GM23338 (cell line): ENCODE measurements around the gene HACE1. TPM values are rescaled to one million over a fixed set of nuclear protein-coding genes. Genes with fewer than 3 reads are reported as not detected.

Experiments
- ATAC-seq: fragments of 200-7000 bp; cut with Tn5 transposase; 3 replicates; pipeline ENCODE4 v1.9.1; 2020
- DNase-seq: peaks from one replicate; pipeline ENCODE4 v3.0.0-alpha.2; 2015; ENCODE audit warnings: low spot score
- H2AFZ ChIP-seq: fragments of 200-600 bp; sonication (generic); 2 replicates; pipeline ENCODE4 v1.8.0; 2016; ENCODE audit warnings: antibody characterized with exemption, mild to moderate bottlenecking, moderate library complexity
- H3F3A ChIP-seq: fragments of 200-600 bp; sonication (generic); replicated peaks from 2 replicates; pipeline ENCODE4 v1.8.0; 2017; ENCODE audit warnings: antibody characterized with exemption, mixed run types, low read depth
- H3K27ac ChIP-seq: fragments of 200-600 bp; sonication (generic); 2 replicates; pipeline ENCODE4 v1.6.1; 2016; ENCODE audit warnings: low read depth
- H3K27me3 ChIP-seq: fragments of 200-600 bp; sonication (generic); 2 replicates; pipeline ENCODE4 v1.8.0; 2016; ENCODE audit warnings: mild to moderate bottlenecking, mixed run types, moderate library complexity; ENCODE audit not compliant: insufficient read depth
- H3K36me3 ChIP-seq: fragments of 200-600 bp; sonication (generic); 2 replicates; pipeline ENCODE4 v1.8.0; 2016; ENCODE audit warnings: mild to moderate bottlenecking; ENCODE audit not compliant: insufficient read depth
- H3K4me1 ChIP-seq: fragments of 200-600 bp; sonication (generic); 2 replicates; pipeline ENCODE4 v1.8.0; 2016; ENCODE audit warnings: mild to moderate bottlenecking, moderate library complexity; ENCODE audit not compliant: insufficient read depth
- H3K4me2 ChIP-seq: fragments of 200-600 bp; sonication (generic); 2 replicates; pipeline ENCODE4 v1.7.1; 2017; ENCODE audit warnings: mixed run types
- H3K4me3 ChIP-seq: fragments of 200-600 bp; sonication (generic); 2 replicates; pipeline ENCODE4 v1.6.1; 2016; ENCODE audit warnings: mixed run types
- H3K79me2 ChIP-seq: fragments of 200-600 bp; sonication (generic); replicated peaks from 2 replicates; pipeline ENCODE4 v1.8.0; 2017; ENCODE audit warnings: mild to moderate bottlenecking; ENCODE audit not compliant: insufficient read depth
- H3K9me2 ChIP-seq: fragments of 200-600 bp; sonication (generic); 2 replicates; pipeline ENCODE4 v1.8.0; 2017; ENCODE audit not compliant: insufficient read depth
- H4K20me1 ChIP-seq: fragments of 200-600 bp; sonication (generic); replicated peaks from 2 replicates; pipeline ENCODE4 v1.8.0; 2017; ENCODE audit warnings: mild to moderate bottlenecking; ENCODE audit not compliant: insufficient read depth
- H3K27ac Mint-ChIP-seq: 2 replicates; pipeline ENCODE4 v1.8.0; 2020; ENCODE audit warnings: inconsistent platforms, mild to moderate bottlenecking, moderate library complexity, mixed read lengths
- H3K27me3 Mint-ChIP-seq: 3 replicates; pipeline ENCODE4 v1.8.0; 2022; ENCODE audit warnings: low read depth, mild to moderate bottlenecking, moderate library complexity, mixed read lengths, inconsistent platforms; ENCODE audit not compliant: insufficient read depth, poor library complexity
- H3K36me3 Mint-ChIP-seq: 3 replicates; pipeline ENCODE4 v1.8.0; 2021; ENCODE audit warnings: low read depth, mild to moderate bottlenecking, inconsistent platforms, moderate library complexity, mixed read lengths
- H3K4me1 Mint-ChIP-seq: 3 replicates; pipeline ENCODE4 v1.8.0; 2020; ENCODE audit warnings: mild to moderate bottlenecking, inconsistent platforms, mixed read lengths
- H3K4me3 Mint-ChIP-seq: 3 replicates; pipeline ENCODE4 v1.8.0; 2021; ENCODE audit warnings: moderate library complexity, mild to moderate bottlenecking, inconsistent platforms, mixed read lengths
- H3K9me3 Mint-ChIP-seq: 3 replicates; pipeline ENCODE4 v1.8.0; 2020; ENCODE audit warnings: moderate library complexity, mild to moderate bottlenecking, inconsistent platforms, mixed read lengths
- CREB1 ChIP-seq: fragments of 250-450 bp; sonication (Bioruptor Pico); IDR thresholded peaks from 2 replicates; pipeline ENCODE4 v1.5.0; 2020; ENCODE audit warnings: low read depth, mild to moderate bottlenecking, moderate library complexity
- ETS1 ChIP-seq: IDR thresholded peaks from 2 replicates; pipeline ENCODE4 v1.6.1; 2016; ENCODE audit warnings: antibody characterized with exemption
- EZH2 ChIP-seq: fragments of 200-600 bp; sonication (generic); IDR thresholded peaks from one replicate; pipeline ENCODE4 v1.8.0; 2017; ENCODE audit warnings: antibody characterized with exemption, mild to moderate bottlenecking, low read depth; ENCODE audit not compliant: unreplicated experiment
- EZH2phosphoT487 ChIP-seq: fragments of 200-600 bp; sonication (generic); IDR thresholded peaks from one replicate; pipeline ENCODE4 v1.8.1; 2018; ENCODE audit warnings: antibody characterized with exemption; ENCODE audit not compliant: unreplicated experiment
- NANOG ChIP-seq: IDR thresholded peaks from 2 replicates; pipeline ENCODE4 v1.6.1; 2016; ENCODE audit warnings: antibody characterized with exemption, borderline replicate concordance
- POLR2AphosphoS5 ChIP-seq: IDR thresholded peaks from 2 replicates; pipeline ENCODE4 v1.6.1; 2016; ENCODE audit warnings: antibody characterized with exemption, low read depth
- REST ChIP-seq: IDR thresholded peaks from one replicate; pipeline ENCODE4 v1.6.1; 2018; ENCODE audit warnings: antibody characterized with exemption; ENCODE audit not compliant: unreplicated experiment
- STAT1 ChIP-seq: IDR thresholded peaks from one replicate; pipeline ENCODE4 v1.6.1; 2016; ENCODE audit warnings: antibody characterized with exemption; ENCODE audit not compliant: unreplicated experiment
- ZNF114 ChIP-seq: fragments of 250-450 bp; sonication (Bioruptor Pico); IDR thresholded peaks from 2 replicates; pipeline ENCODE4 v1.5.0; 2020; ENCODE audit warnings: mild to moderate bottlenecking, moderate library complexity
- ZNF331 ChIP-seq: fragments of 250-450 bp; sonication (Bioruptor Pico); IDR thresholded peaks from 2 replicates; pipeline ENCODE4 v1.5.0; 2020; ENCODE audit warnings: low read depth, mild to moderate bottlenecking, moderate library complexity
- polyA plus RNA-seq: library from polyadenylated mRNA; unstranded; fragments of >200 nt; fragmentation: Nextera tagmentation; extraction: Ambion mirVana; gene quantifications from 2 replicates; pipeline ENCODE4 v1.2.1, GENCODE V29; 2016
- total RNA-seq: library from RNA; depleted of rRNA; stranded (reverse); fragments of >200 nt; shearing (Covaris generic); gene quantifications from 2 replicates; pipeline ENCODE4 v1.2.3, GENCODE V29; 2014
- TF ChIP-seq, protein P1 (sequence below), 2 experiments: fragments of 200-600 bp in 1 of 2; sonication (generic) in 1 of 2; conservative IDR thresholded peaks; 2 replicates each; pipeline versions ENCODE4 v1.5.1 to v1.6.1; 2016 to 2017; ENCODE audit warnings: antibody characterized with exemption in 2 of 2, low read depth in 2 of 2, mild to moderate bottlenecking in 2 of 2, moderate library complexity in 1 of 2
- TF ChIP-seq, protein P2 (sequence below): fragments of 250-450 bp; sonication (Bioruptor Pico); IDR thresholded peaks from 2 replicates; pipeline ENCODE4 v1.5.0; 2020; ENCODE audit warnings: mild to moderate bottlenecking, moderate library complexity

HACE1 gene
- total and polyA plus RNA-seq, 2 experiments from 2014 or later, result 8.6 to 28.7 TPM

GRCh38 chr6:104730450-104730849, 129.3 kb downstream of the HACE1 start (continued):
- TF ChIP-seq POLR2AphosphoS5, result no peak
- TF ChIP-seq REST, result no peak
- no peak for TF ChIP-seq STAT1
- TF ChIP-seq CREB1 (CRISPR knock-in tag), result no peak
- TF ChIP-seq EZH2phosphoT487, result no peak
- no peak for TF ChIP-seq ETS1
- TF ChIP-seq ZNF331 (CRISPR knock-in tag), result no peak
- TF ChIP-seq ZNF114 (CRISPR knock-in tag), result no peak
- no peak for TF ChIP-seq NANOG
- TF ChIP-seq, protein P1, sequence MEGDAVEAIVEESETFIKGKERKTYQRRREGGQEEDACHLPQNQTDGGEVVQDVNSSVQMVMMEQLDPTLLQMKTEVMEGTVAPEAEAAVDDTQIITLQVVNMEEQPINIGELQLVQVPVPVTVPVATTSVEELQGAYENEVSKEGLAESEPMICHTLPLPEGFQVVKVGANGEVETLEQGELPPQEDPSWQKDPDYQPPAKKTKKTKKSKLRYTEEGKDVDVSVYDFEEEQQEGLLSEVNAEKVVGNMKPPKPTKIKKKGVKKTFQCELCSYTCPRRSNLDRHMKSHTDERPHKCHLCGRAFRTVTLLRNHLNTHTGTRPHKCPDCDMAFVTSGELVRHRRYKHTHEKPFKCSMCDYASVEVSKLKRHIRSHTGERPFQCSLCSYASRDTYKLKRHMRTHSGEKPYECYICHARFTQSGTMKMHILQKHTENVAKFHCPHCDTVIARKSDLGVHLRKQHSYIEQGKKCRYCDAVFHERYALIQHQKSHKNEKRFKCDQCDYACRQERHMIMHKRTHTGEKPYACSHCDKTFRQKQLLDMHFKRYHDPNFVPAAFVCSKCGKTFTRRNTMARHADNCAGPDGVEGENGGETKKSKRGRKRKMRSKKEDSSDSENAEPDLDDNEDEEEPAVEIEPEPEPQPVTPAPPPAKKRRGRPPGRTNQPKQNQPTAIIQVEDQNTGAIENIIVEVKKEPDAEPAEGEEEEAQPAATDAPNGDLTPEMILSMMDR (conservative IDR thresholded peaks at IDR 0.05; ENCODE audit: low read depth in 2 of 2), result no peak

DNA sequence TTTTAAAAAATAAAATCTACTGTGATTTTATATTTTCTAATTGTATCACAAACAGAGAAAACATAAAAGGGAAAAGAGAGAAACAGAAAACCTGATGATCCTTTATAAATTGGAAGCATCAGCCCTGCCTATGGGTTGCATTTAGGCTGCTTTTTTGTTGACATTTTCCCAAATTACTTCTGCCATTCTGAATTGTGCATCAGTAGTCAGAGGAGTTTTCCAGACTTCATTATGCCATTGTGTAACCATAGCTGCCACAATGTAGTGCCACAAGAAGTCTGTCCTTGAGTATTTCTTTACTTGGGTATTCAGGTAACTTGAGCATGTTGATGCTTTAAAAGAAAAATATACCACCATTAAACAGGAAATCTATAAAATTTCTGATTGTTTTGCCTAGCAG, 130.3 kb downstream of the HACE1 start:
- peaks cover 2% of the 10 kb centered on the region for H3K27me3 Mint-ChIP-seq
- no peak for ATAC-seq

More for the DNA sequence above, 130.3 kb downstream of the HACE1 start:
- Mint-ChIP-seq H3K9me3 (no peaks in the 10 kb centered on the region), H3K27ac (no peak overlapping the region), H3K36me3 (no peaks in the 10 kb centered on the region; the same call in 2 of the 3 replicates), H3K4me3 (no peak overlapping the region), H3K4me1 (peaks cover 11% of the 10 kb centered on the region; the same call in 2 of the 3 replicates)
- Histone ChIP-seq H3K36me3 (no peaks in the 10 kb centered on the region; the same call in 1 of the 2 replicates), H2AFZ (no peak overlapping the region), H3F3A (no peaks in the 10 kb centered on the region), H3K4me1 (peaks cover 11% of the 10 kb centered on the region), H3K27me3 (no peaks in the 10 kb centered on the region), H3K9me2 (no peaks in the 10 kb centered on the region), H3K27ac (no peak overlapping the region), H3K4me2 (no peak overlapping the region), H3K4me3 (no peak overlapping the region), H4K20me1 (no peaks in the 10 kb centered on the region), H3K79me2 (no peaks in the 10 kb centered on the region)
- no peak for TF ChIP-seq POLR2AphosphoS5
- TF ChIP-seq, protein P2, sequence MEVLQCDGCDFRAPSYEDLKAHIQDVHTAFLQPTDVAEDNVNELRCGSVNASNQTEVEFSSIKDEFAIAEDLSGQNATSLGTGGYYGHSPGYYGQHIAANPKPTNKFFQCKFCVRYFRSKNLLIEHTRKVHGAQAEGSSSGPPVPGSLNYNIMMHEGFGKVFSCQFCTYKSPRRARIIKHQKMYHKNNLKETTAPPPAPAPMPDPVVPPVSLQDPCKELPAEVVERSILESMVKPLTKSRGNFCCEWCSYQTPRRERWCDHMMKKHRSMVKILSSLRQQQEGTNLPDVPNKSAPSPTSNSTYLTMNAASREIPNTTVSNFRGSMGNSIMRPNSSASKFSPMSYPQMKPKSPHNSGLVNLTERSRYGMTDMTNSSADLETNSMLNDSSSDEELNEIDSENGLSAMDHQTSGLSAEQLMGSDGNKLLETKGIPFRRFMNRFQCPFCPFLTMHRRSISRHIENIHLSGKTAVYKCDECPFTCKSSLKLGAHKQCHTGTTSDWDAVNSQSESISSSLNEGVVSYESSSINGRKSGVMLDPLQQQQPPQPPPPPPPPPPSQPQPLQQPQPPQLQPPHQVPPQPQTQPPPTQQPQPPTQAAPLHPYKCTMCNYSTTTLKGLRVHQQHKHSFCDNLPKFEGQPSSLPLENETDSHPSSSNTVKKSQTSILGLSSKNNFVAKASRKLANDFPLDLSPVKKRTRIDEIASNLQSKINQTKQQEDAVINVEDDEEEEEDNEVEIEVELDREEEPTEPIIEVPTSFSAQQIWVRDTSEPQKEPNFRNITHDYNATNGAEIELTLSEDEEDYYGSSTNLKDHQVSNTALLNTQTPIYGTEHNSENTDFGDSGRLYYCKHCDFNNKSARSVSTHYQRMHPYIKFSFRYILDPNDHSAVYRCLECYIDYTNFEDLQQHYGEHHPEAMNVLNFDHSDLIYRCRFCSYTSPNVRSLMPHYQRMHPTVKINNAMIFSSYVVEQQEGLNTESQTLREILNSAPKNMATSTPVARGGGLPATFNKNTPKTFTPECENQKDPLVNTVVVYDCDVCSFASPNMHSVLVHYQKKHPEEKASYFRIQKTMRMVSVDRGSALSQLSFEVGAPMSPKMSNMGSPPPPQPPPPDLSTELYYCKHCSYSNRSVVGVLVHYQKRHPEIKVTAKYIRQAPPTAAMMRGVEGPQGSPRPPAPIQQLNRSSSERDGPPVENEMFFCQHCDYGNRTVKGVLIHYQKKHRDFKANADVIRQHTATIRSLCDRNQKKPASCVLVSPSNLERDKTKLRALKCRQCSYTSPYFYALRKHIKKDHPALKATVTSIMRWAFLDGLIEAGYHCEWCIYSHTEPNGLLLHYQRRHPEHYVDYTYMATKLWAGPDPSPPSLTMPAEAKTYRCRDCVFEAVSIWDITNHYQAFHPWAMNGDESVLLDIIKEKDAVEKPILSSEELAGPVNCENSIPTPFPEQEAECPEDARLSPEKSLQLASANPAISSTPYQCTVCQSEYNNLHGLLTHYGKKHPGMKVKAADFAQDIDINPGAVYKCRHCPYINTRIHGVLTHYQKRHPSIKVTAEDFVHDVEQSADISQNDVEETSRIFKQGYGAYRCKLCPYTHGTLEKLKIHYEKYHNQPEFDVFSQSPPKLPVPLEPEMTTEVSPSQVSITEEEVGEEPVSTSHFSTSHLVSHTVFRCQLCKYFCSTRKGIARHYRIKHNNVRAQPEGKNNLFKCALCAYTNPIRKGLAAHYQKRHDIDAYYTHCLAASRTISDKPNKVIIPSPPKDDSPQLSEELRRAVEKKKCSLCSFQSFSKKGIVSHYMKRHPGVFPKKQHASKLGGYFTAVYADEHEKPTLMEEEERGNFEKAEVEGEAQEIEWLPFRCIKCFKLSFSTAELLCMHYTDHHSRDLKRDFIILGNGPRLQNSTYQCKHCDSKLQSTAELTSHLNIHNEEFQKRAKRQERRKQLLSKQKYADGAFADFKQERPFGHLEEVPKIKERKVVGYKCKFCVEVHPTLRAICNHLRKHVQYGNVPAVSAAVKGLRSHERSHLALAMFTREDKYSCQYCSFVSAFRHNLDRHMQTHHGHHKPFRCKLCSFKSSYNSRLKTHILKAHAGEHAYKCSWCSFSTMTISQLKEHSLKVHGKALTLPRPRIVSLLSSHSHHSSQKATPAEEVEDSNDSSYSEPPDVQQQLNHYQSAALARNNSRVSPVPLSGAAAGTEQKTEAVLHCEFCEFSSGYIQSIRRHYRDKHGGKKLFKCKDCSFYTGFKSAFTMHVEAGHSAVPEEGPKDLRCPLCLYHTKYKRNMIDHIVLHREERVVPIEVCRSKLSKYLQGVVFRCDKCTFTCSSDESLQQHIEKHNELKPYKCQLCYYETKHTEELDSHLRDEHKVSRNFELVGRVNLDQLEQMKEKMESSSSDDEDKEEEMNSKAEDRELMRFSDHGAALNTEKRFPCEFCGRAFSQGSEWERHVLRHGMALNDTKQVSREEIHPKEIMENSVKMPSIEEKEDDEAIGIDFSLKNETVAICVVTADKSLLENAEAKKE (CRISPR knock-in tag), result no peak
- TF ChIP-seq ZNF331 (CRISPR knock-in tag), result no peak
- no peak for TF ChIP-seq CREB1 (CRISPR knock-in tag)
- TF ChIP-seq STAT1, result no peak
- TF ChIP-seq EZH2, result no peak
- DNase-seq, result no peak
